GM18868 (cell line): ENCODE results near the gene GRIK4.

Experiments used
- ATAC-seq: cut with Tn5 transposase; IDR thresholded peaks from one replicate; pipeline ENCODE4 v1.9.1; 2021; ENCODE audit warnings: mild to moderate bottlenecking, moderate library complexity; ENCODE audit not compliant: unreplicated experiment

The GRIK4 gene

GRCh38 chr11:120629407-120630080 lies 118.0 kb downstream of the GRIK4 start:
- no peak for ATAC-seq

DNA sequence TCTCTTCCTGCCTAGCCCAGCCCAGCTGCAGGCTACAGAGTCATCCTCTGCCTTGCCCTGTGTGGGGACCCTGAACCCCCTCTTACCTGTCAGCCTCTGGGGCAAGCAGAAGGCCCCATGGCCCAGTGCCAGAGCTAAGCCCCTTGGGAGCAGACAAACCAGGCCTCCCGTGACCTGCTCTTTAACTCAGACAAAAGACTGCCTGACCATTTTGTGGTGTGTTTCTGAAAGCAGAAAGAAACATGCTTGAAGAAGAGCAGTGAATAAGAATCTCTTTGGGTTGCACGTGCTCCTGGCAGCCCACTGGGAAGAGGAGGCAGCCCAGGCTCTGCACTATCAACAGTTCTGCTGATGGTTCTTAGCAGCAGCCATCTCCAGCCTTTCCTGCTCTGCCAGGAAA lies 118.6 kb downstream of the GRIK4 start:
- no peak for ATAC-seq

- no peak for ATAC-seq
These were observed 121.0 kb downstream of the GRIK4 start for GRCh38 chr11:120632579-120632978.

DNA sequence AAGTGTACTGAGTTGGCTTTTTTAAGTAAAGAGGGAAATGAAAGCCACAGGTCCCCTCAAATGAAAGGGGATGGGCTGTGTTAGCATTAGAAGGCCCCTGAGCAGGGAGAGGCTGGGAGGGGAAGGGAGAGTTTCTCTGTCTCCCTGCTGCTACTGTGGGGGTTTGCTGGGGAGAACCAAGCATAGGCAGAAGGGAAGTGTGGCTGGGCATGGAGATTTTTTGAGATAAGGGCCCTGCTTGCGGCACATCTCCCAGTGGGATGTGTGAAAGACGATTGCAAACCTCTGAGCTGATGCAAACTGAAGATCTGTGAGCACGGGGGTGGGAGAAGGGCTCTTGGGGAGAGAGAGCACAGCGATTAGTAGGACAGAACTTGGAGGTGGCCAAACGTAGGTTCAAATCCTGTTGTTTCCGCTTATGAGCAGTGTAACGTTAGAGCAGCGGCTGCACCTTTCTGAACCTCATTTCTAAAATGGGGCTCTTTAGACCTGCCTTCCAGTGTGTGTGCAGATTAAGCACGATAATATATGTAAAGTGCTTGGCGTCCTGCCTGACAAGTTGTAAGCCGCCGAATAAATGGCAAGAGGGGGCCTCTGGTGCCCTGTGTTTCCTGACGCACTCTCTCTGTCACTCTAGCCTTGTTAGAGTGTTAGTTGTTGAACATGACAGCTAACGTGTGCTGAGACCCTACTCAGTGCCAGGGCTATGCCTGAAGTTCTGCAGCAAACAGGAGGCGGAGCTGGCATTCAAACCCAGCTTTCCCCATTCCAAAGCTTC lies 122.3 kb downstream of the GRIK4 start:
- no peak for ATAC-seq

- ATAC-seq = no peak
These were observed 123.2 kb downstream of the GRIK4 start for GRCh38 chr11:120634706-120635105.

DNA sequence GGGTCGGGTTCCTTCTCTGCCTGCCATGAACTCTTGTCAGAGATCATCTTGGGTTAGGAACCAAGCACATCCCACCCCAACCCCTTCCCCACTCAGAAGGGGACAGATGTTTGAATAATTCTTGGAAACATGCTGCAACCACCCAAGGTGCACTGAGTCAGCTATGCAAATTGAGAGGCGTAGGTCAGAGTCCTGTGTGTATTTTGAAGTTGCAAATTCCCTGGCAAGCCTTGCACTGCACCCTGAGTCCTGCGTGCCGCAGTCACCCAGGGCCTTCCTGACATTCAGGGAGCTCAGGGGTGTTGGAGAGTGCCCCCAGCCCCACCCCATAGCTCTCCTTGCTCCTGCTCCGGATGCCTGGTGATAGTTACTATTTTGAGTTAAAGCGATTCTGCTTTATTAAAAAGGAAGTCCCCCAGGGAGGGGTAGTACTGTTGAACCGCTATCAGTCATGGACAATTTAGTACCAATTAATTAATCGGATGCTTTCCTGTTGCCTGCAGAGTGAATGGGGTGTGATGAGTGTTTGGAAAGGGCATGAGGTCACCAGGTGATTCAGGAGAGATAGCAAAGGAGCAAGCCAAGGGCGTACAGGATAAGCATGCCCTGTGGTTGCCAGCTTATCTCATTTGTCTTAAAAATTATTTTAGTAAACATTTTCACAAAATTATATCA lies 123.7 kb downstream of the GRIK4 start:
- no peak for ATAC-seq

DNA sequence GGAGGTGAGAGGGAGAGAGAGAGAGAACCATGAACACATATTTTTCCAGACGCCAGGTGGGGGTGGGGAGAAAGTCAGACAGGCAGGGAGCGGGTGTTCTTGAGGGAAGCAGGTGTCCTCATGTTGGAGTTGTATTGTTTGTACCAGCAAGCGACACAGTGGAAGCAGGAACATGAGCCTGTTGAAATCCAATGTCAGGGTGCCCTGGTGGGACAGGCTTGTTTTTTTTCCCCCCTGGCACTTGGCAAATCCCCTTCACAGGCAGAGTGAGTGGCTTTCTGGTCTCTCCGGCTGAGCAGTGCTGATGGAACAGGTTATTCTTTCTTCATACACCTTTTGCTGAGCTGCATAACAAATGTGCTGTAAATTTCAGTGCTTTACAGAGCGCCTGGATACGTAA lies 125.6 kb downstream of the GRIK4 start:
- ATAC-seq = no peak

DNA sequence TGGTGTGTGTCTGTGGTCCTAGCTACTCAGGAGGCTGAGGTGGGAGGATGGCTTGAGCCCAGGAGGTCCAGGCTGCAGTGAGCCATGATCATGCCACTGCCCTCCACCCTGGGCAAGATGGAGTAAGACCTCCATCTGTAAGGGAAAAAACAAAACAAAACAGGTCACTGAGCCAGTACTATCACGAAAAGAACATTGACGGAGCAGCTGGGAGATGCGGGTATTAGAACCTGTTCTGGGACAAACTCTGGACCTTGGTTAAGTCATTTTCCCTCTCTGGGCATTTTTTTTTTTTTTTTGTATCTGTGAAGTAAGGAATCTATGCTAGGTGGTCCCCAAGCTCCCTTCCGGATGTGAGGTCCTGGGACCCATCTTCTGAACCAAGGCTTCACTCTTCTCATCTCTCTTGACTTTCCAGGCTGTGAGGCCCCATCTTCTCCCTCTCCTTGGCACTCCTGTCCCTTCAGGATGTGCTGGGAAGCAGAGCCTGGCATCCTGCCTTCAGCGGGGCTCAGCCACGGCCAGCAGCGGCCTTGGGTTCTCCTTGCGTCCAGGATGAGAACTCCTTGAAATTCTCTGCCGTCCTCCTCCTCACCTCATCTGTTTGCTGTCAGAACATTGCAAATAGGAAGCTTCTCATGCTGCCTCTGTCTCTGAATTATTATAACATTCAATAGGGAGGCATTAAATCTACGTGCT lies 130.8 kb downstream of the GRIK4 start:
- ATAC-seq = no peak

DNA sequence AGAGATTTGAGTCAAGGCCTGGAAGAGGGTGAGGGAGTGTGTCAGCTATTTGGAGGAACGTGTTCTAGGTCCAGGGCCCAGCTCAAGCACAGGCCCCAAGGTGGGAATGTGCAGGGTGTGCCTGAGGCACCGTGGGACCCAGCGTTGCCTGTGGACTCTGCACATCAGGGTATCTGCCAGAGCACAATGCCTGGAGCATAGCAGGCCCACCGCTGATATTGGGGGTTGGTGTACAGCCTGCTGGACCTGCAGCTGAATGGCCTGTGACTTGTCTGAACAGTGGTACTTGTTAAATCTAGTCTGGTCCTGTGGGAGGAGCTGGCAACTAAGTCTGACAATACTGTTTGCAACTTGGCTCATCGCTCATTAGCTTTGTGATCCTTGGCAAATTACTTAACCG lies 131.7 kb downstream of the GRIK4 start:
- no peak for ATAC-seq

- no peak for ATAC-seq
These were observed 134.1 kb downstream of the GRIK4 start for GRCh38 chr11:120645639-120646038.

DNA sequence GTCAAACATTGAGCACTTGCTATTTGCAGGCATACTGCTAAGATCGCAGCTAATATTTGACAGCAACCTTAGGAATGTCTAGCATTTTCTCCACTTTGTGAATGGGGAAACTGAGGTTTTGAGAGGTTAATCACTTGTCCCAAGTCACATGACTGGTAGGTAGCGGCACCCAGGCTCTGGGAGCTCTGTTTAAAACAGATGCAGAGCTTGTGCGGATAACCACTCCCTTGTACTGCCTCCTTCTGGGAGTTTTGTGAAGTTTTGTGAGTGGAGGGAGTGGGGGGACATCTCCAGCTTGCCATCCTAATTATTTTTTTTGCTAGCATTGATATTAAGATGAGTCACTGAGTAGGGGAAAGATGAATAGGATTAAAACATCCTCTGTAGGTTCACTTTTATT lies 134.7 kb downstream of the GRIK4 start:
- ATAC-seq = no peak

DNA sequence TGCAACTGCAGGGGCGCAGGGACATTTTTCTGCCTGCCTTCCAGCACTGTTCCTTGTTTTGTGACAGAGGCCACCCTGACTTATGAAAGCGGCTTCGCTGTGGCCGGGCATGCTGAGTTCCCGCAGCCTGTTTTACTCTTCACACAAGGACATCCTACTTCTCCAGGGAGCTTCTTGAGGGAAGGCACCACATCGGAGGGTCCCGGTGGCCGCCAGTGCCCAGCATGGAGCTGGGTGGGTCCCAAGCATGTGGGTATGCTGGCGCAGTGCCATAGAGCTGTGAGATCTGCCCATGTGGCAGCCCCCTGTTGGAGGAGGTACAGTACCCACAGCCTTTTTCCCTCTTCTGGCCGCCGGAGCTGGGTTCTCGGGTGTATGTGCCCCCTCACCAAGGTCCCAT lies 136.1 kb downstream of the GRIK4 start:
- ATAC-seq = no peak

GRCh38 chr11:120648771-120649170 lies 137.2 kb downstream of the GRIK4 start:
- no peak for ATAC-seq

DNA sequence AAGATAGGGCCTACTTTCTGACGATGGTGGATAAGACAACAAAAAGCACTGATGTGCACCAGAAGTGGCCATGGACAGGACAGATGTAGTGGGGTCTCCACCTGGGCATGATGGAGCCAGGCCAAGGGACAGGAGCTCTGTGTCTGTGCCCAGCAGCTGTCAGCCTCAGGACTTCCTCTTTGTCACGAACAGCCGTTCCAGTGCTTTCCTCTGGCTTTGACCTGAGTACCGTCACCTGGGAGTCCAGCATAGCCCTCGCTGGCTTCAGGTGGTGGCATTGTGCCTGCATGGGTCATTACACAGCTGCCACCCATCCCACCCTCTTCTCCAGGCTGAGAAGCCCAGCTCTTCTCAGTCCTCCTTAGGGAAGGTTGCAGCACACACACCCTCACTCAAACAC lies 137.8 kb downstream of the GRIK4 start:
- no peak for ATAC-seq

GRCh38 chr11:120651396-120651795 lies 139.8 kb downstream of the GRIK4 start:
- no peak for ATAC-seq

- no peak for ATAC-seq
These were observed 140.3 kb downstream of the GRIK4 start for GRCh38 chr11:120651836-120652235.

- no peak for ATAC-seq
These were observed 141.3 kb downstream of the GRIK4 start for GRCh38 chr11:120652705-120653335.

DNA sequence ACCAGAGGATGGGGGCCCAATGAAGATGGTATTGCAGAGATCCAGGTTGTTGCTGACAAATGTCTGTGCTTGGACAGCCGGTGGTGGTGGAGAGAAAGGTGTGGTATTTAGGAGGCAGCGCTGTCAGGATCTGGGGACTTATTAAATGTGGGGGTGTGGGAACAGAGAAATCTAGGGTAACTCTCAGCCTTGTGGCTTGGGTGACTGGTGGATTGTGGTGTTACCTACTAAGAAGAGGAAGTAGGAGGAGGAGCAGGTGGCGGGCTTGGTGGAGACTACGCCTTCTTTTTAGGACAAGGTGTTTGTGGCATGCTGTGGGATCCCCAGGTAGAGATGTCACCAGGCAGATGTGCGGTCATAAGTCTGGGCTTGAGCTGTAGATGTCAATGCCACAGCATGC lies 144.0 kb downstream of the GRIK4 start:
- no peak for ATAC-seq

DNA sequence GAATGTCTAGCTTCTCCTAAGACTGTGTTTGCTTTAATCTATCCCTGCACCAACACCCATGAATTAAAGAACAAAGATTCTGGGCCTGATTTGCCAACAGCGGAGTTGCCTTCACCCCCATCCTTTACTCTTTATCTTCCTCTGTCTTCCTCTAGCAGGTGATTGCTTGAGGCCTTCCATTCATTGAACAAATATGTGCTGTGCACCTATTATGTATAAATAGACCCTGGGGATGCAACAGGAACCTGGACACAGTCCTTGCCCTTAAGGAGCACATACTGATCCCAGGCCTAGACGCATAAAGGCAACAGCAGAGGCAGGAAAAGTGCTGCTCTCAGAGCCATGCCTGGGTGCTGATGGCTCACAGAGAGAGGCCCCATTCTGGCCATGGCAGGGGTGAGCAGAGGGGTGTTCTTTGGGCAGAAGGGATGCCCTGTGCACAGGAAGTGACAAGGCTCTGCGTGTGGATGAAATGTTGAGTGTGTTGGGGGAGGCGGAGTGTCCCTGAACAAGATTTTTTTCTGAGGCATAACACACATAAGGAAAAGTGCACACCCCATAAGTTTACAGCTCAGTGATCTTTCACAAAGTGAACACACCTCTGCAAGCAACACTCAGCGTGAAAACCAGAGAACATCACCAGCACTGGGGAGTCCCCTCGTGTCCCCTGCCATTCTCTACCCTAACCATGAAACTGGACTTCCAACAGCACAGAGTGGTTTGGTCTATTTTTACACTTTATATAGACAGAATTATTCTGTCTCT lies 145.9 kb downstream of the GRIK4 start:
- peak; percentile 73 for ATAC-seq

- ATAC-seq = peak; percentile 61
These were observed 146.5 kb downstream of the GRIK4 start for GRCh38 chr11:120658071-120658423.
